ENCODE results near the gene TSSC4.

TSSC4 gene

DNA sequence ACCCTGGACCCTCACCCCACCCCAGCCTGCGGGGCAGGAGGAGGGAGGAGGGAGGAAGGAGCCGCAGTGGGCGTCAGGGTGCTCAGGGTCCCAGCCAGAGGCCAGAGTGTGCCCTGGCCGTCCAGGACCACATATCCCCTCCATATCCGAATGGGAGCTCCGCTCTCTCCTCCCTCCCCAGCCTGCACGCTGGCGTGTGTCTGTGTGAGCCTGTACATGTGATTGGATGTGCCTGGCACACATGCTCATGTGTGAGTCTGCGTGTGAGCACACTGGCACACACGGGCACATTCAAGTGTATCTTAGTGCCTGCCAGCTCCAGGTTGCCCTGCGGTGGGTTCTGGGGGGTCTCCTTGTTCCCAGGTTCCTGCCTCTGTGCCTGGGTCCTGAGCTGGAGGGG lies 8.1 kb downstream of the TSSC4 start:
- Histone ChIP-seq H3K9me3 (ENCODE audit: control insufficient read depth, low read length) (no peaks in the 10 kb centered on the region), H3K4me1 (no peaks in the 10 kb centered on the region), H3K4me3 (ENCODE audit: low read depth, low read length) (no peak overlapping the region), H3K27ac (no peak overlapping the region), H3K27me3 (ENCODE audit: control insufficient read depth, insufficient read depth, low read length) (no peaks in the 10 kb centered on the region), H2AFZ (no peak overlapping the region), H3K79me2 (no peaks in the 10 kb centered on the region), H3K36me3 (ENCODE audit: control insufficient read depth, insufficient read depth, low read length) (no peaks in the 10 kb centered on the region), H3K4me2 (ENCODE audit: low read length) (no peak overlapping the region), H3K9ac (no peak overlapping the region)
- TF ChIP-seq, protein P1, sequence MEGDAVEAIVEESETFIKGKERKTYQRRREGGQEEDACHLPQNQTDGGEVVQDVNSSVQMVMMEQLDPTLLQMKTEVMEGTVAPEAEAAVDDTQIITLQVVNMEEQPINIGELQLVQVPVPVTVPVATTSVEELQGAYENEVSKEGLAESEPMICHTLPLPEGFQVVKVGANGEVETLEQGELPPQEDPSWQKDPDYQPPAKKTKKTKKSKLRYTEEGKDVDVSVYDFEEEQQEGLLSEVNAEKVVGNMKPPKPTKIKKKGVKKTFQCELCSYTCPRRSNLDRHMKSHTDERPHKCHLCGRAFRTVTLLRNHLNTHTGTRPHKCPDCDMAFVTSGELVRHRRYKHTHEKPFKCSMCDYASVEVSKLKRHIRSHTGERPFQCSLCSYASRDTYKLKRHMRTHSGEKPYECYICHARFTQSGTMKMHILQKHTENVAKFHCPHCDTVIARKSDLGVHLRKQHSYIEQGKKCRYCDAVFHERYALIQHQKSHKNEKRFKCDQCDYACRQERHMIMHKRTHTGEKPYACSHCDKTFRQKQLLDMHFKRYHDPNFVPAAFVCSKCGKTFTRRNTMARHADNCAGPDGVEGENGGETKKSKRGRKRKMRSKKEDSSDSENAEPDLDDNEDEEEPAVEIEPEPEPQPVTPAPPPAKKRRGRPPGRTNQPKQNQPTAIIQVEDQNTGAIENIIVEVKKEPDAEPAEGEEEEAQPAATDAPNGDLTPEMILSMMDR (IDR thresholded peaks at IDR 0.05): no peak

- Histone ChIP-seq H3K27me3 (ENCODE audit: control insufficient read depth, insufficient read depth, low read length) (no peaks in the 10 kb centered on the region), H3K36me3 (ENCODE audit: control insufficient read depth, insufficient read depth, low read length) (no peaks in the 10 kb centered on the region), H3K9me3 (ENCODE audit: control insufficient read depth, low read length) (no peaks in the 10 kb centered on the region), H3K79me2 (no peaks in the 10 kb centered on the region), H2AFZ (no peak overlapping the region), H3K27ac (no peak overlapping the region), H3K4me2 (ENCODE audit: low read length) (no peak overlapping the region), H3K4me3 (ENCODE audit: low read depth, low read length) (no peak overlapping the region), H3K4me1 (no peaks in the 10 kb centered on the region), H3K9ac (no peak overlapping the region)
- TF ChIP-seq, protein P1 (IDR thresholded peaks at IDR 0.05): no peak
These were observed 8.6 kb downstream of the TSSC4 start for GRCh38 chr11:2409126-2409525.

DNA sequence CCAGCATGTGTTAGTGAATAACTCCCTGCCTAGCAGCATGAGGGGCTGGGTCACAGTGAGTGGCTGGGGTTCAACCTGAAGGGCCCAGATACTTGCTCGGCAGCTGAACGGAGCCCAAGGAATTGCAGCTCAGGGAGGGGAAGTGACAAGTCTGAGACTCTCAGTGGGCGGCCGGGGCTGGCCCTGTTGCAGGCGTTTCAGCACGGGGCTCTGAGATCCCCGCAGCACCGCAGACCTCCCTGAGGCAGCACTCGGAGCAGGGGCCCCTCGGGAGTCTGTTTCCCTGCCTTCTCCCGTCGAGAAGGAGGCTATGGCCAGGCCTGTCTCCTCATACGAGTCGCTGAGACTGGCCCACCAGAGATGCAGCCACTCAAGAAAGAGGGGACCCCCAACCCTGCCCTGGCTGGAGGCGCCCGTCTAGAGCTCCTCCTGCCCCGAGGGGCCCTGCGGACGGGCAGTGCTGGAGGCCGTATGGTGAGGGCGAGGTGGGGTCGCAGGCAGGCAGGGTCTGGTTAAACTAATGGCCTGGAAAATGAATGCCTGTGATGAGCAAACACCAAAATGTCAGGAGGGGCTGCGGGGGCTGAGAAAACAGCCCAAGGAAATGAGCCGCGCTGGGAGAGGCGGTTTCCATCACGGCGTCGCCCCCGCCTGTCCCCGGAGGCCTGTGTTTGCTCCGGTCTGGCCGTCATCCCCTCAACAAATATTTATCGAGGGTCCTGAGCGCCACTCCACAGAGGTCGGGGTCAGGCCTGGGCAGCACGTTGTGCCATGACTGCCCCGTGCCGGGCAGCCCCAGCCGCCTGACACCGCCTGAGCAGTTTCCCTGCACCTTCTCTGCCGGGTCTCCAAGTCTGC lies 9.3 kb downstream of the TSSC4 start:
- Histone ChIP-seq H3K4me1 (no peaks in the 10 kb centered on the region), H2AFZ (no peak overlapping the region), H3K36me3 (ENCODE audit: control insufficient read depth, insufficient read depth, low read length) (no peaks in the 10 kb centered on the region), H3K4me2 (ENCODE audit: low read length) (no peak overlapping the region), H3K9ac (no peak overlapping the region), H3K4me3 (ENCODE audit: low read depth, low read length) (no peak overlapping the region), H3K27ac (no peak overlapping the region), H3K79me2 (no peaks in the 10 kb centered on the region), H3K9me3 (ENCODE audit: control insufficient read depth, low read length) (no peaks in the 10 kb centered on the region), H3K27me3 (ENCODE audit: control insufficient read depth, insufficient read depth, low read length) (no peaks in the 10 kb centered on the region)
- TF ChIP-seq, protein P1 (IDR thresholded peaks at IDR 0.05): no peak

DNA sequence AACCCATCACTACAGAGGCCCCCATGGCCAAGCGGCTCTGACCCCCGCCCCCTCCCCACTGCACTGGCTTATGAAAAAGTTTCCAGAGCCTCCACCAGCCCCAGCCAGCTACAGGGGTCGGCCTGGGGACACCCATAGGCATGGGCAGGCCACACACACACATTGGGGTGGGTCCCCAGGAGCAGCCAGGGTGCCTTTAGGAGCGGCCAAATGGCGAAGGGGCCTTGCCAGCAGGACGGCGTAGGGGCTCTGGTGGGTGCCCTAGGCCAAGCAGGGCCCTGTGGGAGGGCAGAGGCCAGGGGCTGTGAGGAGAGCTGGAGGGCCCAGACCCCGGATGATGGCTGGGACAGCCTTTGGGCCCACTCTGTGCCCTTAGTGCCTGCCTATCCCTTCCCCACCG lies 10.1 kb downstream of the TSSC4 start:
- Histone ChIP-seq H3K27ac (no peak overlapping the region), H2AFZ (no peak overlapping the region), H3K4me2 (ENCODE audit: low read length) (no peak overlapping the region), H3K36me3 (ENCODE audit: control insufficient read depth, insufficient read depth, low read length) (no peaks in the 10 kb centered on the region), H3K9ac (no peak overlapping the region), H3K79me2 (no peaks in the 10 kb centered on the region), H3K4me1 (no peaks in the 10 kb centered on the region), H3K4me3 (ENCODE audit: low read depth, low read length) (no peak overlapping the region), H3K27me3 (ENCODE audit: control insufficient read depth, insufficient read depth, low read length) (no peaks in the 10 kb centered on the region), H3K9me3 (ENCODE audit: control insufficient read depth, low read length) (no peaks in the 10 kb centered on the region)
- TF ChIP-seq, protein P1 (IDR thresholded peaks at IDR 0.05): no peak

Data from parathyroid adenoma (tissue), 2 donors.